C4-2B (cell line): ENCODE data around the gene ARL6IP4.

Experiments used
- ZFX ChIP-seq: fragments of 450-650 bp; IDR thresholded peaks from 2 replicates; pipeline ENCODE4 v1.6.1; 2017
- TF ChIP-seq, protein P1 (sequence below): fragments of 450-650 bp; conservative IDR thresholded peaks from 2 replicates; pipeline ENCODE4 v1.5.1; 2017; ENCODE audit warnings: mild to moderate bottlenecking

DNA sequence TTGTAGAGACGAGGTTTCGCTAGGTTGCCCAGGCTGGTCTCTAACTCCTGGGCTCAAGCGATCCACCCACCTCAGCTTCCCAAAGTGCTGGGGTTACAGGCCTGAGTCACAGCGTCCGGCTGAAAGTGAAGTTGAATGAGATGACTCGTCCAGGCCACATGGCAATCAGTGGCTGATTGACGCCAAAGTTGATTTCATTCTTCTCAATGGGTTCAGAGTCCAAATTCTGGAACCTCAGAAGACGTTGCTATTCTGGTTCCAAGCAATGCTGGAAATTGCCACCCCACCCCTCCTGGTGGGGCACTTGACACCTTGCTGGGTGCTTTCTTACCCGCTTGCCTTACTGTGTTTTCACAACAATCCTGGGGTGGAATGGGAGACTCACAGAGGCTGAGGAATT lies 29.1 kb upstream of the ARL6IP4 start:
- TF ChIP-seq, protein P1, sequence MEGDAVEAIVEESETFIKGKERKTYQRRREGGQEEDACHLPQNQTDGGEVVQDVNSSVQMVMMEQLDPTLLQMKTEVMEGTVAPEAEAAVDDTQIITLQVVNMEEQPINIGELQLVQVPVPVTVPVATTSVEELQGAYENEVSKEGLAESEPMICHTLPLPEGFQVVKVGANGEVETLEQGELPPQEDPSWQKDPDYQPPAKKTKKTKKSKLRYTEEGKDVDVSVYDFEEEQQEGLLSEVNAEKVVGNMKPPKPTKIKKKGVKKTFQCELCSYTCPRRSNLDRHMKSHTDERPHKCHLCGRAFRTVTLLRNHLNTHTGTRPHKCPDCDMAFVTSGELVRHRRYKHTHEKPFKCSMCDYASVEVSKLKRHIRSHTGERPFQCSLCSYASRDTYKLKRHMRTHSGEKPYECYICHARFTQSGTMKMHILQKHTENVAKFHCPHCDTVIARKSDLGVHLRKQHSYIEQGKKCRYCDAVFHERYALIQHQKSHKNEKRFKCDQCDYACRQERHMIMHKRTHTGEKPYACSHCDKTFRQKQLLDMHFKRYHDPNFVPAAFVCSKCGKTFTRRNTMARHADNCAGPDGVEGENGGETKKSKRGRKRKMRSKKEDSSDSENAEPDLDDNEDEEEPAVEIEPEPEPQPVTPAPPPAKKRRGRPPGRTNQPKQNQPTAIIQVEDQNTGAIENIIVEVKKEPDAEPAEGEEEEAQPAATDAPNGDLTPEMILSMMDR: no peak
- TF ChIP-seq ZFX: no peak
